WTC11 (cell line): Measurements from ENCODE around the gene PRSS57. TPM values are rescaled to one million over a fixed set of nuclear protein-coding genes. Genes with fewer than 3 reads are reported as not detected.

Source experiments
- ATAC-seq: fragments of 200-7000 bp; cut with Tn5 transposase; 2 replicates; pipeline ENCODE4 v1.10.0; 2021; ENCODE audit warnings: mild to moderate bottlenecking, moderate library complexity
- CTCF ChIA-PET: fragments of 300-600 bp; sonication (Branson Sonifier 250); formaldehyde crosslinking; loops from one replicate; lab custom pipeline; 2021; ENCODE audit warnings: antibody characterized with exemption; lab: Charles Lee
- POLR2A ChIA-PET: fragments of 350-600 bp; sonication (Branson Sonifier 250); formaldehyde crosslinking; loops from one replicate; lab custom pipeline; 2021; ENCODE audit warnings: antibody characterized with exemption; lab: Charles Lee
- DNase-seq: peaks from one replicate; pipeline ENCODE4 v3.0.0; 2021; ENCODE audit warnings: low spot score
- H3K27ac Mint-ChIP-seq: 2 replicates; pipeline ENCODE4 v1.8.0; 2021; ENCODE audit warnings: mixed read lengths
- H3K27me3 Mint-ChIP-seq: 2 replicates; pipeline ENCODE4 v1.8.0; 2021; ENCODE audit warnings: low read depth, mild to moderate bottlenecking, moderate library complexity, mixed read lengths
- H3K36me3 Mint-ChIP-seq: 2 replicates; pipeline ENCODE4 v1.8.0; 2021; ENCODE audit warnings: mixed read lengths
- H3K4me1 Mint-ChIP-seq: 2 replicates; pipeline ENCODE4 v1.8.0; 2022; ENCODE audit warnings: mixed read lengths
- H3K4me3 Mint-ChIP-seq: 2 replicates; pipeline ENCODE4 v1.8.0; 2021; ENCODE audit warnings: mild to moderate bottlenecking, moderate library complexity, mixed read lengths
- H3K9me3 Mint-ChIP-seq: 2 replicates; pipeline ENCODE4 v1.8.0; 2021; ENCODE audit warnings: mixed read lengths
- CBFB ChIP-seq: sonication (generic); formaldehyde crosslinking; IDR thresholded peaks from 2 replicates; pipeline ENCODE4 v1.8.1; 2022; ENCODE audit warnings: mild to moderate bottlenecking, low read depth, missing genetic modification reagents
- ETV6 ChIP-seq: sonication (generic); formaldehyde crosslinking; IDR thresholded peaks from 2 replicates; pipeline ENCODE4 v1.8.1; 2022; ENCODE audit warnings: mild to moderate bottlenecking, missing genetic modification reagents
- FOXJ3 ChIP-seq: sonication (generic); formaldehyde crosslinking; IDR thresholded peaks from 2 replicates; pipeline ENCODE4 v1.9.0; 2021; ENCODE audit warnings: missing genetic modification reagents, mild to moderate bottlenecking, borderline replicate concordance
- GTF2I ChIP-seq: fragments of 250-450 bp; sonication (Bioruptor Pico); conservative IDR thresholded peaks from 2 replicates; pipeline ENCODE4 v1.4.0; 2021; ENCODE audit warnings: mild to moderate bottlenecking
- IRF2 ChIP-seq: sonication (generic); formaldehyde crosslinking; IDR thresholded peaks from 2 replicates; pipeline ENCODE4 v1.8.0; 2022; ENCODE audit warnings: low read depth, missing genetic modification reagents, borderline replicate concordance
- JAZF1 ChIP-seq: fragments of 250-450 bp; sonication (Bioruptor Pico); IDR thresholded peaks from 2 replicates; pipeline ENCODE4 v1.9.0; 2021; ENCODE audit warnings: moderate library complexity, mild to moderate bottlenecking, inconsistent platforms
- JUN ChIP-seq: sonication (generic); formaldehyde crosslinking; IDR thresholded peaks from 2 replicates; pipeline ENCODE4 v1.8.0; 2023; ENCODE audit warnings: mild to moderate bottlenecking, missing genetic modification reagents
- KAT7 ChIP-seq: sonication (generic); formaldehyde crosslinking; IDR thresholded peaks from 2 replicates; pipeline ENCODE4 v1.8.1; 2023; ENCODE audit warnings: missing genetic modification reagents, mild to moderate bottlenecking, borderline replicate concordance
- NFYB ChIP-seq: sonication (generic); formaldehyde crosslinking; conservative IDR thresholded peaks from 2 replicates; pipeline ENCODE4 v1.8.0; 2022; ENCODE audit warnings: low read depth, missing genetic modification reagents
- SOX15 ChIP-seq: fragments of 250-450 bp; sonication (Bioruptor Pico); IDR thresholded peaks from 2 replicates; pipeline ENCODE4 v1.9.0; 2021; ENCODE audit warnings: mild to moderate bottlenecking
- SP1 ChIP-seq: sonication (generic); formaldehyde crosslinking; conservative IDR thresholded peaks from 2 replicates; pipeline ENCODE4 v1.8.1; 2022; ENCODE audit warnings: missing genetic modification reagents
- TCF7 ChIP-seq: sonication (generic); formaldehyde crosslinking; IDR thresholded peaks from 2 replicates; pipeline ENCODE4 v1.8.0; 2022; ENCODE audit warnings: mild to moderate bottlenecking, low read depth, missing genetic modification reagents, moderate library complexity
- TP53 ChIP-seq: sonication (generic); formaldehyde crosslinking; IDR thresholded peaks from 2 replicates; pipeline ENCODE4 v1.8.1; 2023; ENCODE audit warnings: mild to moderate bottlenecking, missing genetic modification reagents
- ZNF263 ChIP-seq: sonication (generic); formaldehyde crosslinking; IDR thresholded peaks from 2 replicates; pipeline ENCODE4 v1.8.1; 2022; ENCODE audit warnings: low read depth, mild to moderate bottlenecking, moderate library complexity, missing genetic modification reagents
- ZNF317 ChIP-seq: sonication (generic); formaldehyde crosslinking; IDR thresholded peaks from 2 replicates; pipeline ENCODE4 v1.8.1; 2023; ENCODE audit warnings: low read depth, mild to moderate bottlenecking, moderate library complexity, missing genetic modification reagents, borderline replicate concordance
- ZNF416 ChIP-seq: fragments of 250-450 bp; sonication (Bioruptor Pico); IDR thresholded peaks from 2 replicates; pipeline ENCODE4 v1.9.0; 2021; ENCODE audit warnings: mild to moderate bottlenecking, inconsistent platforms
- total RNA-seq: library from RNA; stranded (reverse); gene quantifications from 3 replicates; pipeline ENCODE4 v1.2.3, GENCODE V29; 2021
- TF ChIP-seq, protein P1 (sequence below): sonication (generic); formaldehyde crosslinking; conservative IDR thresholded peaks from 2 replicates; pipeline ENCODE4 v1.8.1; 2022; ENCODE audit warnings: mild to moderate bottlenecking, missing genetic modification reagents
- TF ChIP-seq, protein P2 (sequence below): sonication (generic); formaldehyde crosslinking; IDR thresholded peaks from 2 replicates; pipeline ENCODE4 v1.8.1; 2022; ENCODE audit warnings: missing genetic modification reagents, borderline replicate concordance
- TF ChIP-seq, protein P3 (sequence below): sonication (generic); formaldehyde crosslinking; IDR thresholded peaks from 2 replicates; pipeline ENCODE4 v1.8.0; 2022; ENCODE audit warnings: mild to moderate bottlenecking, missing genetic modification reagents
- TF ChIP-seq, protein P4 (sequence below): sonication (generic); formaldehyde crosslinking; IDR thresholded peaks from 2 replicates; pipeline ENCODE4 v1.8.0; 2022; ENCODE audit warnings: mild to moderate bottlenecking, missing genetic modification reagents
- TF ChIP-seq, protein P5 (sequence below): sonication (generic); formaldehyde crosslinking; IDR thresholded peaks from 2 replicates; pipeline ENCODE4 v1.8.1; 2022; ENCODE audit warnings: low read depth, missing genetic modification reagents, borderline replicate concordance
- TF ChIP-seq, protein P6 (sequence below): sonication (generic); formaldehyde crosslinking; IDR thresholded peaks from 2 replicates; pipeline ENCODE4 v1.8.1; 2022; ENCODE audit warnings: low read depth, mild to moderate bottlenecking, moderate library complexity, missing genetic modification reagents, borderline replicate concordance

The PRSS57 gene
- total RNA-seq, 1 experiment from 2014 or later, result not detected

DNA sequence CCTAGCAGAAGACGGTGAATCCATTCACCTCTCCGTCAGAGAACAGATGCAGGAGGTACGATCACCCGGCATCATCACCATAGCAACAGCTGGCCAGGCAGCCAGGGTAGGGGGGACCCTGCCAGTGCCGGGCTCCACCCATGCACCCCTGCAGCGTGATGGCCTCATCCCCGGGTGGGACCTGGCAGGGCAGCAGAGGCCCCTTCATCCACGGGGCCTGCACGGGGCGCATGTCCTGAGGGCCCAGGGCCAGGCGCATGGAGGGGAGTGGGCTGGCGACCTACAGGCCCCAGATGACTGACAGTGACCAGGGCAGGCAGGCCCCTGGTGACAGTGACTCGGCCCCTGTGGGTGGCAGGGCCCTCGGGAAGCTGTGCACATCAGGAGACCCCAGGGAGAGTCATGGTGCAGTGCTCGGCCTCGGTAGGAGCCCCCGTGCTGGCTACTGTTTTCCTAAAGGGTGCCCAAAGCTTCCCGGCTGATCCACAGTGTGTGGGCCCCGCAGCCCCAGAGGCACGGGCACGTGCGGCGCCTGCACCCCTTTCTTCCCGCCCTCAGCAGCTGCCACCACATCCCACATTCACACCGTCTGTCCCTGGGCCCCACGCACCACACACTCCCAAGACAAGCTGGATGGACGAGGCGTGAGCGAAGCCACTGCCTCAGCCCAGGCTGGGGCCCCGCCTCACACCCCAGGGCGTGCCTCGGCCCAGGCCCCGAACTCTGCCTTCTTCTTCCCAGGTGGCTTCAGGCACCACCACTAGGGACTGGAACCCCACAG is 37.0 kb downstream of the PRSS57 start:
- Mint-ChIP-seq H3K27ac (no peak overlapping the region), H3K36me3 (no peaks in the 10 kb centered on the region), H3K27me3 (no peaks in the 10 kb centered on the region), H3K4me3 (no peak overlapping the region), H3K4me1 (peaks cover 17% of the 10 kb centered on the region), H3K9me3 (no peaks in the 10 kb centered on the region)
- TF ChIP-seq KAT7 (CRISPR knock-in tag), result no peak
- TF ChIP-seq, protein P1, sequence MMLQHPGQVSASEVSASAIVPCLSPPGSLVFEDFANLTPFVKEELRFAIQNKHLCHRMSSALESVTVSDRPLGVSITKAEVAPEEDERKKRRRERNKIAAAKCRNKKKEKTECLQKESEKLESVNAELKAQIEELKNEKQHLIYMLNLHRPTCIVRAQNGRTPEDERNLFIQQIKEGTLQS (CRISPR knock-in tag), result no peak
- TF ChIP-seq NFYB (CRISPR knock-in tag), result no peak
- TF ChIP-seq SP1 (CRISPR knock-in tag), result no peak
- no peak for TF ChIP-seq JAZF1
- no peak for TF ChIP-seq ETV6 (CRISPR knock-in tag)
- no peak for TF ChIP-seq TCF7
- TF ChIP-seq ZNF263 (CRISPR knock-in tag), result no peak
- no peak for TF ChIP-seq FOXJ3 (CRISPR knock-in tag)
- TF ChIP-seq ZNF416, result no peak
- TF ChIP-seq GTF2I (CRISPR knock-in tag), result no peak
- TF ChIP-seq, protein P2, sequence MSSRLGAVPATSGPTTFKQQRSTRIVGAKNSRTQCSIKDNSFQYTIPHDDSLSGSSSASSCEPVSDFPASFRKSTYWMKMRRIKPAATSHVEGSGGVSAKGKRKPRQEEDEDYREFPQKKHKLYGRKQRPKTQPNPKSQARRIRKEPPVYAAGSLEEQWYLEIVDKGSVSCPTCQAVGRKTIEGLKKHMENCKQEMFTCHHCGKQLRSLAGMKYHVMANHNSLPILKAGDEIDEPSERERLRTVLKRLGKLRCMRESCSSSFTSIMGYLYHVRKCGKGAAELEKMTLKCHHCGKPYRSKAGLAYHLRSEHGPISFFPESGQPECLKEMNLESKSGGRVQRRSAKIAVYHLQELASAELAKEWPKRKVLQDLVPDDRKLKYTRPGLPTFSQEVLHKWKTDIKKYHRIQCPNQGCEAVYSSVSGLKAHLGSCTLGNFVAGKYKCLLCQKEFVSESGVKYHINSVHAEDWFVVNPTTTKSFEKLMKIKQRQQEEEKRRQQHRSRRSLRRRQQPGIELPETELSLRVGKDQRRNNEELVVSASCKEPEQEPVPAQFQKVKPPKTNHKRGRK (CRISPR knock-in tag), result no peak
- no peak for TF ChIP-seq TP53 (CRISPR knock-in tag)
- no peak for TF ChIP-seq ZNF317 (CRISPR knock-in tag)
- no peak for TF ChIP-seq JUN (CRISPR knock-in tag)
- no peak for TF ChIP-seq CBFB (CRISPR knock-in tag)
- TF ChIP-seq, protein P3, sequence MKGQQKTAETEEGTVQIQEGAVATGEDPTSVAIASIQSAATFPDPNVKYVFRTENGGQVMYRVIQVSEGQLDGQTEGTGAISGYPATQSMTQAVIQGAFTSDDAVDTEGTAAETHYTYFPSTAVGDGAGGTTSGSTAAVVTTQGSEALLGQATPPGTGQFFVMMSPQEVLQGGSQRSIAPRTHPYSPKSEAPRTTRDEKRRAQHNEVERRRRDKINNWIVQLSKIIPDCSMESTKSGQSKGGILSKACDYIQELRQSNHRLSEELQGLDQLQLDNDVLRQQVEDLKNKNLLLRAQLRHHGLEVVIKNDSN (CRISPR knock-in tag), result no peak
- no peak for TF ChIP-seq IRF2 (CRISPR knock-in tag)
- TF ChIP-seq, protein P4, sequence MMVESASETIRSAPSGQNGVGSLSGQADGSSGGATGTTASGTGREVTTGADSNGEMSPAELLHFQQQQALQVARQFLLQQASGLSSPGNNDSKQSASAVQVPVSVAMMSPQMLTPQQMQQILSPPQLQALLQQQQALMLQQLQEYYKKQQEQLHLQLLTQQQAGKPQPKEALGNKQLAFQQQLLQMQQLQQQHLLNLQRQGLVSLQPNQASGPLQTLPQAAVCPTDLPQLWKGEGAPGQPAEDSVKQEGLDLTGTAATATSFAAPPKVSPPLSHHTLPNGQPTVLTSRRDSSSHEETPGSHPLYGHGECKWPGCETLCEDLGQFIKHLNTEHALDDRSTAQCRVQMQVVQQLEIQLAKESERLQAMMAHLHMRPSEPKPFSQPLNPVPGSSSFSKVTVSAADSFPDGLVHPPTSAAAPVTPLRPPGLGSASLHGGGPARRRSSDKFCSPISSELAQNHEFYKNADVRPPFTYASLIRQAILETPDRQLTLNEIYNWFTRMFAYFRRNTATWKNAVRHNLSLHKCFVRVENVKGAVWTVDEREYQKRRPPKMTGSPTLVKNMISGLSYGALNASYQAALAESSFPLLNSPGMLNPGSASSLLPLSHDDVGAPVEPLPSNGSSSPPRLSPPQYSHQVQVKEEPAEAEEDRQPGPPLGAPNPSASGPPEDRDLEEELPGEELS (CRISPR knock-in tag), result no peak
- TF ChIP-seq, protein P5, sequence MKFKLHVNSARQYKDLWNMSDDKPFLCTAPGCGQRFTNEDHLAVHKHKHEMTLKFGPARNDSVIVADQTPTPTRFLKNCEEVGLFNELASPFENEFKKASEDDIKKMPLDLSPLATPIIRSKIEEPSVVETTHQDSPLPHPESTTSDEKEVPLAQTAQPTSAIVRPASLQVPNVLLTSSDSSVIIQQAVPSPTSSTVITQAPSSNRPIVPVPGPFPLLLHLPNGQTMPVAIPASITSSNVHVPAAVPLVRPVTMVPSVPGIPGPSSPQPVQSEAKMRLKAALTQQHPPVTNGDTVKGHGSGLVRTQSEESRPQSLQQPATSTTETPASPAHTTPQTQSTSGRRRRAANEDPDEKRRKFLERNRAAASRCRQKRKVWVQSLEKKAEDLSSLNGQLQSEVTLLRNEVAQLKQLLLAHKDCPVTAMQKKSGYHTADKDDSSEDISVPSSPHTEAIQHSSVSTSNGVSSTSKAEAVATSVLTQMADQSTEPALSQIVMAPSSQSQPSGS (CRISPR knock-in tag), result no peak
- CTCF ChIA-PET, result no interaction called here
- DNase-seq (no peak), ATAC-seq (no peak)
- POLR2A ChIA-PET, result interaction anchor here (0.5 kb wide), 1 partner anchor 8 kb away, joined by 3 read pairs; no protein-coding TSS in a partner anchor

DNA sequence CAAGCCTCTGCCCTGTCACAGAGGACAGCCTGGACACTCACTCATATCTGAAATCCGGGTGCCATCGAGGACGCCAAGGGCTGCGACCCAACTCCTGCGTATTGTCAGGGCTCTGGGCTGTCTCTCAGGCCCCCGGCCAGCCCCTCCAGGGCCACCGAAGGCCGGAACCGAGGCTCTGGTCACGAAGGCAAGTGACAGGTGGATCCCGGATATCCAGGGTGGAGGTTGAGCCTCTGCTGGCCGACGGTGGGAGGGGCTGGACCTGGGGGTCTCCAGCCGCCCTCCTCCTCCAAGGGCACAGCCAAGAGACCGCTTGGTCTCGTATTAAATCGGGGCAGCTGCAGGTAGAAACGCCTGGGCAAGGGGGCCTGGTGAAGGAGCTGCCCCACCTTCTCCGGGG is 37.6 kb downstream of the PRSS57 start:
- Mint-ChIP-seq H3K27me3 (no peaks in the 10 kb centered on the region), H3K36me3 (no peaks in the 10 kb centered on the region), H3K4me1 (peaks cover 17% of the 10 kb centered on the region), H3K4me3 (no peak overlapping the region), H3K9me3 (no peaks in the 10 kb centered on the region), H3K27ac (no peak overlapping the region)
- POLR2A ChIA-PET, result no interaction called here
- DNase-seq, result no peak
- TF ChIP-seq, protein P6, sequence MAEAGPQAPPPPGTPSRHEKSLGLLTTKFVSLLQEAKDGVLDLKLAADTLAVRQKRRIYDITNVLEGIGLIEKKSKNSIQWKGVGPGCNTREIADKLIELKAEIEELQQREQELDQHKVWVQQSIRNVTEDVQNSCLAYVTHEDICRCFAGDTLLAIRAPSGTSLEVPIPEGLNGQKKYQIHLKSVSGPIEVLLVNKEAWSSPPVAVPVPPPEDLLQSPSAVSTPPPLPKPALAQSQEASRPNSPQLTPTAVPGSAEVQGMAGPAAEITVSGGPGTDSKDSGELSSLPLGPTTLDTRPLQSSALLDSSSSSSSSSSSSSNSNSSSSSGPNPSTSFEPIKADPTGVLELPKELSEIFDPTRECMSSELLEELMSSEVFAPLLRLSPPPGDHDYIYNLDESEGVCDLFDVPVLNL (CRISPR knock-in tag), result no peak
- TF ChIP-seq SOX15 (CRISPR knock-in tag) (no peak), SP1 (CRISPR knock-in tag) (no peak)
- CTCF ChIA-PET, result interaction anchor here (1.4 kb wide), 1 partner anchor 13 kb away, joined by 4 read pairs; no protein-coding TSS in a partner anchor
- ATAC-seq, result no peak
